BE2C (cell line): ENCODE data around the gene LYVE1.

Experiments
- DNase-seq: peaks from one replicate; pipeline ENCODE4 v3.0.0-alpha.2; 2020
- H3K27me3 ChIP-seq: fragments of 250-450 bp; sonication (Bioruptor Pico); 2 replicates; pipeline ENCODE4 v1.5.1; 2020; ENCODE audit warnings: mild to moderate bottlenecking
- H3K36me3 ChIP-seq: fragments of 250-450 bp; sonication (Bioruptor Pico); 2 replicates; pipeline ENCODE4 v1.5.1; 2020; ENCODE audit warnings: mild to moderate bottlenecking
- H3K4me1 ChIP-seq: fragments of 250-450 bp; sonication (Bioruptor Pico); 2 replicates; pipeline ENCODE4 v1.5.1; 2020
- H3K4me3 ChIP-seq: 2 replicates; pipeline ENCODE4 v1.5.1; 2011; ENCODE audit warnings: low read depth, low read length
- H3K9me3 ChIP-seq: fragments of 250-450 bp; sonication (Bioruptor Pico); 2 replicates; pipeline ENCODE4 v1.5.1; 2020
- TF ChIP-seq, protein P1 (sequence below): IDR thresholded peaks from 2 replicates; pipeline ENCODE4 v1.5.1; 2012; ENCODE audit warnings: mild to moderate bottlenecking, low read depth, low read length

Gene LYVE1

DNA sequence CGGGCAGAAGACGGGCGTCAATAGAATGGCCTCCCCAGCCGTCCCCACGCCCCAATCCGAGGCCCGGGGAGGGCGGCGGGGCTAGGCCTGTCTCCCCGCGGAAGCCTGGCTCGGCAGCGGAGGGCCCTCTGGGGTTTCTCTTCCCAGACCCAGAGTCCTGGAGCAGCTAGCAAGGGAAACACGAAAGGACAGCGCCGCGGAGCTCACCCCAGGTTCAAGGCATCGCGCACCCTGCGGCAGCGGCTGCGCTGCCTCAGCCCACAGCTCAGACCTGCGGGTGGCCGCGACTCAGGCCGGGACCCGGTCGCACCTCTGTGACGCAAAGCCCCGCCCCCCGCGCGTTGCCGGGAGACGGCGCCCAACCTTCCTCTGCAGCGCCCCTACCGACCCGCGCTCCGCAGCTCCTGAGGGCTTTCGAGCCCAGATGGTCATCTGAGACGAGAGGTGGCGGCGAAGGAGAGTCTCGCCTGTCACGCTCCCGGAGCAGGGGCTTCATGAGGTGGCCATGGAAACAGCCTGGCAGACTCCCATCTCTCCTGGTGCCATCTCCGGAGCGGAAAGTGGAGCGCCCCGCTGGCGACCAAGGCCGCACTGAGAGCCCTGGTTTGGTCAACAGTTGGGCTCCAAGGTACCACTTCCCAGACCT lies 27.4 kb downstream of the LYVE1 start, which contains the start of gene RNF141:
TSS of gene RNF141 (minus strand) at position 273 of the 646 bp plus-strand sequence. CDS start 7,029 bp downstream, outside the sequence.
- TF ChIP-seq, protein P1, sequence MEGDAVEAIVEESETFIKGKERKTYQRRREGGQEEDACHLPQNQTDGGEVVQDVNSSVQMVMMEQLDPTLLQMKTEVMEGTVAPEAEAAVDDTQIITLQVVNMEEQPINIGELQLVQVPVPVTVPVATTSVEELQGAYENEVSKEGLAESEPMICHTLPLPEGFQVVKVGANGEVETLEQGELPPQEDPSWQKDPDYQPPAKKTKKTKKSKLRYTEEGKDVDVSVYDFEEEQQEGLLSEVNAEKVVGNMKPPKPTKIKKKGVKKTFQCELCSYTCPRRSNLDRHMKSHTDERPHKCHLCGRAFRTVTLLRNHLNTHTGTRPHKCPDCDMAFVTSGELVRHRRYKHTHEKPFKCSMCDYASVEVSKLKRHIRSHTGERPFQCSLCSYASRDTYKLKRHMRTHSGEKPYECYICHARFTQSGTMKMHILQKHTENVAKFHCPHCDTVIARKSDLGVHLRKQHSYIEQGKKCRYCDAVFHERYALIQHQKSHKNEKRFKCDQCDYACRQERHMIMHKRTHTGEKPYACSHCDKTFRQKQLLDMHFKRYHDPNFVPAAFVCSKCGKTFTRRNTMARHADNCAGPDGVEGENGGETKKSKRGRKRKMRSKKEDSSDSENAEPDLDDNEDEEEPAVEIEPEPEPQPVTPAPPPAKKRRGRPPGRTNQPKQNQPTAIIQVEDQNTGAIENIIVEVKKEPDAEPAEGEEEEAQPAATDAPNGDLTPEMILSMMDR = peak; percentile 57
- Histone ChIP-seq H3K4me3 (peak within 1 kb of the TSS; percentile 61), H3K27me3 (no peaks in the 10 kb centered on the region), H3K36me3 (no peaks in the 10 kb centered on the region), H3K9me3 (no peaks in the 10 kb centered on the region), H3K4me1 (no peaks in the 10 kb centered on the region)
- DNase-seq = peak; percentile 94

DNA sequence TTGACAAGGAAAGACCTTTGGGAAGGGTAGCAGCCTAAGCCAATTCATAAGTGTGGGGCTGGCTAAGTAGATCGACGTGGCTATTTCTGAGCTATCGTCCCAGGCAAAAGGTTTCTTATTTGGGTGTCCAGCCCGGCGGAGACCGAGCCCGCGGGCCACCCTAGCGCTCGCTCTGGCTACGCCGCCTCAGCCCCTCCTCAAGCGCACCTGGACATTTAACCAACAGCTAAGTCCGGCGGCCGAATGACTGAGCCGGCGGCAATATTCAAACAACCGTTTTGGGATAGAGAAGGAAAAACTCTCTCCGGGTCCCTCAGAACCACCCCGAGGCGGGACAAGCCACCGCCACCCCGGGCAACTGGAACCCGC lies 27.9 kb downstream of the LYVE1 start:
- no peak for DNase-seq
- Histone ChIP-seq H3K4me3 (peak overlapping the region; percentile 61), H3K36me3 (no peaks in the 10 kb centered on the region), H3K9me3 (no peaks in the 10 kb centered on the region), H3K4me1 (no peaks in the 10 kb centered on the region), H3K27me3 (no peaks in the 10 kb centered on the region)
- TF ChIP-seq, protein P1 = no peak

DNA sequence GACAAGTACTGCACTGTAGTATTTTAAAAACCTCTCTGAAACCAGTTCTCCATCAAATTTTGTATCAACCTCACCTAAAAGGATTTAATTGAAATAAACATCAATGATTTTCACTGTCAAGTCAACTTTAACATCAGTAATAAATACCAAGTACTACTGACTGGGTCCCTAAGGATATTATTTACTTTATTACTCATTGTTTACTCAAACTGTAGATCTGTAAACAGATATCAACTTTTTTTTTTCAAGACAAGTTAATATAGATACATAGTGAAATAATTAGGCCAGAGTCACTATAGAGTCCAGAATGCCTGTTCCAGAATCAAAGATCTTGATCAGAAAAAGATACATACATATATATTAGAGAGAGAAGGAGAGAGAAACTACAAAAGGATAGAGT lies 29.1 kb downstream of the LYVE1 start:
- no peaks in the 10 kb centered on the region for H3K36me3 ChIP-seq
- no peaks in the 10 kb centered on the region for H3K9me3 ChIP-seq
- DNase-seq = no peak
- TF ChIP-seq, protein P1 = no peak
- H3K27me3 ChIP-seq = no peaks in the 10 kb centered on the region
- no peaks in the 10 kb centered on the region for H3K4me1 ChIP-seq
- H3K4me3 ChIP-seq = no peak overlapping the region

DNA sequence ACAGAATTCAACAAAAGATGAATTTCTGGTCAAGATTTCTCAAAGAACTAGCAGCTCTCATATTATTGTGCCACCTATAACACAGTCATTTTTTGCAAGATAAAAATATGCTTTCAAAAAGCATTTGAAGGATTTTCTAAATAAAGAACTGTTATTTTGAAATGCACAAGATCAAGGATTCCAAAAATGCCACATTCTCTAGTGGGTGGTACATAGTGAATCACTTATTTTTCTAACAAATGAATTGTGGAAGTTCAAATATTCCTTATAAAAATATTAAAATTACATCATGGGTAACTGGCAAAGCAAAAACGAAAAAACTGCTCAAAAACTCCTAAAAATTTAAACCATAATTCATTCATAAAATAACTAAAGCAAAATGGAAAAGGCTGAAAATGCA lies 29.5 kb downstream of the LYVE1 start:
- Histone ChIP-seq H3K4me1 (no peaks in the 10 kb centered on the region), H3K36me3 (no peaks in the 10 kb centered on the region), H3K4me3 (no peak overlapping the region), H3K27me3 (no peaks in the 10 kb centered on the region), H3K9me3 (no peaks in the 10 kb centered on the region)
- DNase-seq = no peak
- TF ChIP-seq, protein P1 = no peak

DNA sequence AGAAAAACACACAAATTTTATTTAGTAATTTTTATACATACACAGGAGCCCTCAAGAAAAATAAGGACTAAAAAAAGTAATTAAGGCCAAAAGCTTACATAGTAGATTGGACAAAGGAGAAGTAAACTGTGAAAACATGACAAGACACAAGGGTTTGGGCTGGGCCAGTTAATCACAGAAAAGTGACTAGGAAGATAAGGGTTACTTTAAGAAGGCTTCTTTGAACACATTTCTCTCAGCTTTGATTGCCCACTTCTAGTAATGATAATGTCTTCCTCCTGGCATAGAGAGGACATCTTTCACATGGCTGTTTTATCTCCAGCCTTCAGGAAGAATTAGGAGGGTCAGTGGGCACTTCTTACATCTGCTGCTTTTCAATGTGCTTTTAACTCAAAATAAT lies 30.9 kb downstream of the LYVE1 start:
- TF ChIP-seq, protein P1 = no peak

DNA sequence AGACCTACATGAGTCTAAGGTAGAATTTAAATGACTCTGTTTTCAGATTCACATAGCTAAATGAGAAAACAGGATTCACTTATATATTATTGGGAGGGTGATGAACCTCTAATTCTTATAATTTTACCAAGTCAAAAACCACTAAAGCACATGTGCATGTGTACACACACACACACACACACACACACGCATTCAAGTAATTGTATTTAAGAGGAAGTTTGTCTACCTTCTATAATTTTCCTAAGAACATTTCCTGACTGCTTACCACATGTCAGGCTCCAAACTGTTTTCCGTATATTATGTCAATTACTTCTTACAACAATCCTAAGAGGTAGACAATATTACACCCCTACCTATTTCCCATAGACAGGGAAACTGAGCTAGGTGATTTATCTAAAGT lies 34.1 kb downstream of the LYVE1 start:
- no peaks in the 10 kb centered on the region for H3K27me3 ChIP-seq
- H3K4me3 ChIP-seq = no peak overlapping the region
- TF ChIP-seq, protein P1 = no peak
- DNase-seq = no peak
- no peaks in the 10 kb centered on the region for H3K9me3 ChIP-seq
- no peaks in the 10 kb centered on the region for H3K4me1 ChIP-seq
- H3K36me3 ChIP-seq = no peaks in the 10 kb centered on the region

More for the DNA sequence above, 30.9 kb downstream of the LYVE1 start:
- no peak for DNase-seq
- H3K9me3 ChIP-seq = no peaks in the 10 kb centered on the region
- H3K4me3 ChIP-seq = no peak overlapping the region
- no peaks in the 10 kb centered on the region for H3K27me3 ChIP-seq
- H3K4me1 ChIP-seq = no peaks in the 10 kb centered on the region
- H3K36me3 ChIP-seq = no peaks in the 10 kb centered on the region
